HCT116 (cell line): ENCODE results near the gene GARNL3. TPM values are rescaled to one million over a fixed set of nuclear protein-coding genes. Genes with fewer than 3 reads are reported as not detected.

Source experiments
- ATAC-seq: fragments of 200-7000 bp; cut with Tn5 transposase; 2 replicates; pipeline ENCODE4 v1.9.1; 2020; ENCODE audit warnings: mild to moderate bottlenecking, moderate library complexity
- BruUV-seq: library from RNA; stranded (reverse); fragments of 400-500 nt; replicated peaks from 2 replicates; lab custom pipeline; 2021; lab: Mats Ljungman, UMichigan
- CTCF ChIA-PET: fragments of 300-600 bp; sonication (Branson Sonifier 250); formaldehyde crosslinking; loops from one replicate; lab custom pipeline; 2021; ENCODE audit warnings: antibody characterized with exemption; lab: Charles Lee
- POLR2A ChIA-PET: fragments of 300-600, 350-600 bp; sonication (Branson Sonifier 250); formaldehyde crosslinking; loops from one replicate; lab custom pipeline; 2021; ENCODE audit warnings: antibody characterized with exemption; lab: Charles Lee
- RAD21 ChIA-PET, 2 experiments: fragments of 300-600 bp; sonication (Branson Sonifier 250); formaldehyde crosslinking; loops; one replicate each; lab custom pipeline; 2023; ENCODE audit warnings: low total read pairs in 2 of 2; ENCODE audit not compliant: uncharacterized antibody in 2 of 2, unreplicated experiment in 2 of 2, low non-redundant PET in 1 of 2; lab: Charles Lee
- DNase-seq: peaks from one replicate; pipeline ENCODE4 v3.0.0-alpha.2; 2010; ENCODE audit warnings: low read depth, low spot score
- H2AFZ ChIP-seq: fragments of 200-600 bp; shearing (Covaris generic), sonication (generic); 2 replicates; pipeline ENCODE4 v1.6.1; 2017; ENCODE audit warnings: low read depth, mixed run types, mixed read lengths, antibody characterized with exemption, low read length; ENCODE audit not compliant: poor library complexity, severe bottlenecking
- H3K27ac ChIP-seq: 2 replicates; pipeline ENCODE4 v1.5.1; 2012; ENCODE audit warnings: low read depth, low read length
- H3K27me3 ChIP-seq: fragments of 200-600 bp; sonication (generic); 2 replicates; pipeline ENCODE4 v1.6.1; 2016; ENCODE audit warnings: mixed run types, low read length, mixed read lengths; ENCODE audit not compliant: insufficient read depth
- H3K36me3 ChIP-seq, 2 experiments: fragments of 200-500 bp in 1 of 2; fragments of 200-600 bp in 1 of 2; sonication (Bioruptor generic) in 1 of 2; sonication (generic) in 1 of 2; 2 replicates each; pipeline versions ENCODE4 v1.5.1 to v1.6.1; 2014 to 2016; ENCODE audit warnings: low read length in 2 of 2, inconsistent platforms in 1 of 2, mixed read lengths in 1 of 2, mixed run types in 1 of 2; ENCODE audit not compliant: insufficient read depth in 2 of 2, control insufficient read depth in 1 of 2
- H3K4me1 ChIP-seq, 2 experiments: fragments of 200-600 bp in 1 of 2; sonication (generic) in 1 of 2; 2 replicates each; pipeline versions ENCODE4 v1.5.1 to v1.6.1; 2012 to 2017; ENCODE audit warnings: low read length in 2 of 2, inconsistent platforms in 1 of 2, mild to moderate bottlenecking in 1 of 2, mixed read lengths in 1 of 2, mixed run types in 1 of 2, moderate library complexity in 1 of 2; ENCODE audit not compliant: insufficient read depth in 2 of 2, control insufficient read depth in 1 of 2
- H3K4me2 ChIP-seq: fragments of 200-600 bp; sonication (generic); 2 replicates; pipeline ENCODE4 v1.6.1; 2017; ENCODE audit warnings: mixed run types, low read length, mixed read lengths
- H3K4me3 ChIP-seq, 2 experiments: fragments of 200-600 bp in 1 of 2; sonication (generic) in 1 of 2; replicated peaks in 1 of 2; 2 replicates each; pipeline ENCODE4 v1.5.1; 2011 to 2016; ENCODE audit warnings: low read length in 2 of 2, control low read depth in 1 of 2, low read depth in 1 of 2, mild to moderate bottlenecking in 1 of 2, mixed read lengths in 1 of 2, mixed run types in 1 of 2
- H3K79me2 ChIP-seq: fragments of 200-600 bp; sonication (generic); 2 replicates; pipeline ENCODE4 v1.6.1; 2017; ENCODE audit warnings: mild to moderate bottlenecking, mixed run types, low read length, moderate library complexity, mixed read lengths; ENCODE audit not compliant: insufficient read depth
- H3K9ac ChIP-seq: fragments of 200-600 bp; sonication (generic); 2 replicates; pipeline ENCODE4 v1.6.1; 2016; ENCODE audit warnings: low read length, mixed read lengths
- H3K9me2 ChIP-seq: fragments of 200-600 bp; sonication (generic), shearing (Covaris generic); 2 replicates; pipeline ENCODE4 v1.6.1; 2017; ENCODE audit warnings: mixed run types, mild to moderate bottlenecking, moderate library complexity; ENCODE audit not compliant: insufficient read depth
- H3K9me3 ChIP-seq, 2 experiments: fragments of 200-500 bp in 1 of 2; fragments of 200-600 bp in 1 of 2; sonication (Bioruptor generic) in 1 of 2; sonication (generic) in 1 of 2; 2 replicates each; pipeline ENCODE4 v1.6.1; 2014 to 2017; ENCODE audit warnings: low read length in 2 of 2, mixed read lengths in 2 of 2, inconsistent platforms in 1 of 2, low read depth in 1 of 2, mild to moderate bottlenecking in 1 of 2, mixed run types in 1 of 2, moderate library complexity in 1 of 2; ENCODE audit not compliant: control insufficient read depth in 1 of 2, insufficient read depth in 1 of 2
- H4K20me1 ChIP-seq: fragments of 200-600 bp; sonication (generic), shearing (Covaris generic); 2 replicates; pipeline ENCODE4 v1.6.1; 2017; ENCODE audit warnings: mixed run types, mild to moderate bottlenecking, moderate library complexity; ENCODE audit not compliant: insufficient read depth
- CBX3 ChIP-seq: IDR thresholded peaks from 2 replicates; pipeline ENCODE4 v1.6.1; 2012; ENCODE audit warnings: low read depth
- CTCF ChIP-seq, 3 experiments: fragments of 200-600 bp in 1 of 3; sonication (generic) in 1 of 3; IDR thresholded peaks in 2 of 3; conservative IDR thresholded peaks in 1 of 3; 2 replicates each; pipeline ENCODE4 v1.5.1; 2012 to 2017; ENCODE audit warnings: low read depth in 2 of 3, low read length in 2 of 3, antibody characterized with exemption in 1 of 3, borderline replicate concordance in 1 of 3, control low read depth in 1 of 3, mild to moderate bottlenecking in 1 of 3, mixed read lengths in 1 of 3, mixed run types in 1 of 3, moderate library complexity in 1 of 3; ENCODE audit not compliant: insufficient read depth in 1 of 3
- ELF1 ChIP-seq: IDR thresholded peaks from 2 replicates; pipeline ENCODE4 v1.6.1; 2012; ENCODE audit warnings: low read depth, borderline replicate concordance
- EZH2phosphoT487 ChIP-seq: fragments of 200-600 bp; IDR thresholded peaks from 2 replicates; pipeline ENCODE4 v1.6.1; 2018; ENCODE audit warnings: antibody characterized with exemption, borderline replicate concordance
- FOSL1 ChIP-seq: IDR thresholded peaks from 2 replicates; pipeline ENCODE4 v1.6.1; 2012; ENCODE audit warnings: low read depth
- JUND ChIP-seq: IDR thresholded peaks from 2 replicates; pipeline ENCODE4 v1.6.1; 2012
- POLR2A ChIP-seq: IDR thresholded peaks from 2 replicates; pipeline ENCODE4 v1.7.0; 2011; ENCODE audit warnings: borderline replicate concordance; ENCODE audit not compliant: insufficient read depth, insufficient read length; ENCODE audit errors: extremely low read depth
- RAD21 ChIP-seq: IDR thresholded peaks from 2 replicates; pipeline ENCODE4 v1.6.1; 2012; ENCODE audit warnings: low read depth, mild to moderate bottlenecking
- SIN3A ChIP-seq: IDR thresholded peaks from 2 replicates; pipeline ENCODE4 v1.6.1; 2012; ENCODE audit warnings: low read depth
- SRF ChIP-seq: IDR thresholded peaks from 2 replicates; pipeline ENCODE4 v1.6.1; 2012; ENCODE audit warnings: low read depth
- TCF7L2 ChIP-seq: IDR thresholded peaks from 2 replicates; pipeline ENCODE4 v1.7.0; 2011; ENCODE audit warnings: borderline replicate concordance, inconsistent platforms; ENCODE audit not compliant: insufficient read depth, insufficient read length; ENCODE audit errors: extremely low read depth
- YY1 ChIP-seq: IDR thresholded peaks from 2 replicates; pipeline ENCODE4 v1.6.1; 2011; ENCODE audit warnings: low read length, low read depth, moderate library complexity, mild to moderate bottlenecking; ENCODE audit not compliant: insufficient replicate concordance; ENCODE audit errors: extremely low read depth
- ZFX ChIP-seq: fragments of 450-650 bp; IDR thresholded peaks from 2 replicates; pipeline ENCODE4 v1.6.1; 2017
- intact Hi-C: fragments of 100-400 bp; cut with micrococcal nuclease; formaldehyde crosslinking; loops from 2 replicates; pipeline ENCODE4 v1.10.0; 2022
- total RNA-seq: library from RNA; stranded (reverse); gene quantifications from one replicate; pipeline ENCODE4 v1.2.1, GENCODE V29; 2021; ENCODE audit not compliant: unreplicated experiment

GARNL3 gene
- total RNA-seq, 1 experiment from 2014 or later: 8.8 TPM

DNA sequence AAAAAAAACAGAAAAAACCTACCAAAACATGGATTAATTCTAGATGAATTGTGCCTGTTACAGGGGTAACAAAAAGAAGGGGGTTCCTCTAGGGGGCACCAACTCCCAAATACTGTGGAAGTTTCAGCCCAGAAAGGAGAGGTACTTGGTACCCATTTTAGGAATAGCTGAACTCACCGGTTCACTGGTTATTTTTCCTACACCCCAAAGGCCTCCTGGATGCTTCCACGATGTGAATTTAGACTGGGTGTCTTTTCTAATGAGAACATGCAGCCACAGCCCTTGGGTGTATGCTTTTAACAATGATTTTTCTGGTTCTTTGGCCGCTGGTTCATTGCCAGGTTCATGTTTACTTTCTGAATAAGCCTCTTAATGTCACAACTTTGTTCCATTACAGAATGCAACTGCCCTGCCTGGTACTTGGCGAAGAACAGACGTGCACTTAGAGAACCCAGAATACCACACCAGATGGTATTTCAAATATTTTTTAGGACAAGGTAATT lies 46.7 kb downstream of the GARNL3 start:
- H3K9me3 ChIP-seq: no peaks in the 10 kb centered on the region
- no peak for TF ChIP-seq SIN3A
- TF ChIP-seq TCF7L2: no peak
- TF ChIP-seq RAD21: peak; percentile 57
- peak in 2 of 3 experiments; percentile 19 to 43; a peak in 3 of 6 replicates for TF ChIP-seq CTCF (IDR thresholded peaks at IDR 0.05 in 2 of 3, conservative IDR thresholded peaks at IDR 0.05 in 1 of 3; ENCODE audit: borderline replicate concordance in 1 of 3, insufficient read depth in 1 of 3, low read depth in 2 of 3, low read length in 2 of 3)
- TF ChIP-seq, all 23 proteins: peak for 2
- H3K27ac ChIP-seq: no peak overlapping the region
- CTCF ChIA-PET: no interaction called here
- RAD21 ChIA-PET: no interaction called here
- DNase-seq (peak; percentile 1), ATAC-seq (no peak)
- H3K36me3 ChIP-seq: no peaks in the 10 kb centered on the region
- H4K20me1 ChIP-seq: no peaks in the 10 kb centered on the region
- intact Hi-C loops: no loop called here
- H3K4me3 ChIP-seq: no peak overlapping the region
- no peak overlapping the region for H3K4me2 ChIP-seq
- no peaks in the 10 kb centered on the region for H3K79me2 ChIP-seq
- H3K27me3 ChIP-seq: no peaks in the 10 kb centered on the region
- H2AFZ ChIP-seq: no peak overlapping the region
- no peaks in the 10 kb centered on the region for H3K9me2 ChIP-seq
- no TSS peak for BruUV-seq
- POLR2A ChIA-PET: no interaction called here
- H3K9ac ChIP-seq: no peak overlapping the region
- no peaks in the 10 kb centered on the region for H3K4me1 ChIP-seq

DNA sequence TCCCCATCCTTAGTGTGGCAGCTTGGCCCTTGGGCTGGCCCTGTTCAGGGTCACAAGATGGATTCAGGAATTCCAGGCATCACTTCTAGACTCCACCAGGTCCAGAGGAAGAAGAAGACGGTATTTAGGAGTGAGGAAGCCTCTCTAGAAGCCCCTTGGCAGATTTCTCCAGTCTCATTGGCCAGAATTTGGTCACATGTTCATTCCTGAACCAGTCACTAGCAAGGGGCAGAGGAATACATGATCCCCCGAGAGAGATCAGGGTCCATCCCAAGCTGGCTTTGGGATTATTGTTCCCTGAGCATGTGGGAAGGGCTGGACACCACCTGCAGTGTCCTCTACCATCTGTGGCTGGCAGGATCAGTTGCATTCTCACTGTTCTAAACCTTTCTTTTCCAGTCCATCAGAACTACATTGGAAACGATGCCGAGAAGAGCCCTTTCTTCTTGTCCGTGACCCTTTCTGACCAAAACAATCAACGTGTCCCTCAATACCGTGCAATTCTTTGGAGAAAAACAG lies 48.5 kb downstream of the GARNL3 start:
- no peak overlapping the region for H3K27ac ChIP-seq
- BruUV-seq: no TSS peak
- CTCF ChIA-PET: no interaction called here
- no peak overlapping the region for H3K9ac ChIP-seq
- POLR2A ChIA-PET: no interaction called here
- no peaks in the 10 kb centered on the region for H4K20me1 ChIP-seq
- H3K4me2 ChIP-seq: no peak overlapping the region
- no peak overlapping the region for H2AFZ ChIP-seq
- H3K79me2 ChIP-seq: no peaks in the 10 kb centered on the region
- RAD21 ChIA-PET: no interaction called here
- intact Hi-C loops: no loop called here
- H3K36me3 ChIP-seq: no peaks in the 10 kb centered on the region
- no peak for ATAC-seq
- no peaks in the 10 kb centered on the region for H3K9me3 ChIP-seq
- no peaks in the 10 kb centered on the region for H3K27me3 ChIP-seq
- no peak overlapping the region for H3K4me3 ChIP-seq
- no peak for DNase-seq
- no peaks in the 10 kb centered on the region for H3K4me1 ChIP-seq
- H3K9me2 ChIP-seq: no peaks in the 10 kb centered on the region
- TF ChIP-seq TCF7L2 (no peak), FOSL1 (no peak), SIN3A (no peak), CBX3 (no peak), RAD21 (no peak), ZFX (no peak), ELF1 (no peak), CTCF (IDR thresholded peaks at IDR 0.05 in 2 of 3, conservative IDR thresholded peaks at IDR 0.05 in 1 of 3; ENCODE audit: borderline replicate concordance in 1 of 3, insufficient read depth in 1 of 3, low read depth in 2 of 3, low read length in 2 of 3) (no peak), YY1 (no peak), EZH2phosphoT487 (no peak), SRF (no peak), POLR2A (no peak), JUND (no peak)
